ENCODE results near the gene CHSY1. TPM values are rescaled to one million over a fixed set of nuclear protein-coding genes. Genes with fewer than 3 reads are reported as not detected.

Gene CHSY1
- total RNA-seq, 1 donor from 2014 or later = 43.0 TPM

GRCh38 chr15:101203607-101204189, 48.1 kb downstream of the CHSY1 start:
- no peaks in the 10 kb centered on the region for H3K9me3 Mint-ChIP-seq
- peaks cover 10% of the 10 kb centered on the region for H3K36me3 Mint-ChIP-seq
- H3K27me3 Mint-ChIP-seq = no peaks in the 10 kb centered on the region
- H3K27ac Mint-ChIP-seq = no peak overlapping the region
- H3K4me1 Mint-ChIP-seq (ENCODE audit: unreplicated experiment) = peaks cover 61% of the 10 kb centered on the region
- TF ChIP-seq, protein P1, sequence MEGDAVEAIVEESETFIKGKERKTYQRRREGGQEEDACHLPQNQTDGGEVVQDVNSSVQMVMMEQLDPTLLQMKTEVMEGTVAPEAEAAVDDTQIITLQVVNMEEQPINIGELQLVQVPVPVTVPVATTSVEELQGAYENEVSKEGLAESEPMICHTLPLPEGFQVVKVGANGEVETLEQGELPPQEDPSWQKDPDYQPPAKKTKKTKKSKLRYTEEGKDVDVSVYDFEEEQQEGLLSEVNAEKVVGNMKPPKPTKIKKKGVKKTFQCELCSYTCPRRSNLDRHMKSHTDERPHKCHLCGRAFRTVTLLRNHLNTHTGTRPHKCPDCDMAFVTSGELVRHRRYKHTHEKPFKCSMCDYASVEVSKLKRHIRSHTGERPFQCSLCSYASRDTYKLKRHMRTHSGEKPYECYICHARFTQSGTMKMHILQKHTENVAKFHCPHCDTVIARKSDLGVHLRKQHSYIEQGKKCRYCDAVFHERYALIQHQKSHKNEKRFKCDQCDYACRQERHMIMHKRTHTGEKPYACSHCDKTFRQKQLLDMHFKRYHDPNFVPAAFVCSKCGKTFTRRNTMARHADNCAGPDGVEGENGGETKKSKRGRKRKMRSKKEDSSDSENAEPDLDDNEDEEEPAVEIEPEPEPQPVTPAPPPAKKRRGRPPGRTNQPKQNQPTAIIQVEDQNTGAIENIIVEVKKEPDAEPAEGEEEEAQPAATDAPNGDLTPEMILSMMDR (conservative IDR thresholded peaks at IDR 0.05) = no peak
- no peak for DNase-seq (ENCODE audit: extremely low spot score, unreplicated experiment)
- H3K4me3 Mint-ChIP-seq = no peak overlapping the region

DNA sequence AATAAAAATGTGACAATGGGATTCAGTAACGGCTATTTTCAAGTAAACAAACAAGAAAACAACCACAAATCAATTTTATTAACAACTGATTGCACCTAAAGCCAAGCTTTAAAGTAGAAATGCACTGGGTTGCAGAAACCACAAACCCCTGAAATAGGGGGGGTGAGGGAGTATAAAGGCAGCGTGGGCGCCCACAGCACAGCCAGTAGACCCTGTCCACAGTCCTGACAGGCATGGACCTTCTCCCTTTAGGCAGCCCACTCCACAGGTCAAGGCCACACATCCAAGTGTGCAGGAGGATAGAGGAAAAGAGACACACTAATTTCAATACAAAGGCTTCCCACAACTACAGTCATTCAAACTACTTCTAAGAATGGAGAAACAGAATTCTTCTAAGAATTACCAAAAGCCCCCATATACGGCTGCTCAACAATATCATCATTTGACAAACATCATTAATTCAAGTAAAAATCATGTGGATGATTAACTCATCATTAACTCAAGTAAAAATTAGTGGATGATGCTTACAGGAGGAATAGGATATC, 48.7 kb downstream of the CHSY1 start:
- Mint-ChIP-seq H3K4me3 (no peak overlapping the region), H3K4me1 (ENCODE audit: unreplicated experiment) (peaks cover 67% of the 10 kb centered on the region), H3K27ac (no peak overlapping the region)

DNA sequence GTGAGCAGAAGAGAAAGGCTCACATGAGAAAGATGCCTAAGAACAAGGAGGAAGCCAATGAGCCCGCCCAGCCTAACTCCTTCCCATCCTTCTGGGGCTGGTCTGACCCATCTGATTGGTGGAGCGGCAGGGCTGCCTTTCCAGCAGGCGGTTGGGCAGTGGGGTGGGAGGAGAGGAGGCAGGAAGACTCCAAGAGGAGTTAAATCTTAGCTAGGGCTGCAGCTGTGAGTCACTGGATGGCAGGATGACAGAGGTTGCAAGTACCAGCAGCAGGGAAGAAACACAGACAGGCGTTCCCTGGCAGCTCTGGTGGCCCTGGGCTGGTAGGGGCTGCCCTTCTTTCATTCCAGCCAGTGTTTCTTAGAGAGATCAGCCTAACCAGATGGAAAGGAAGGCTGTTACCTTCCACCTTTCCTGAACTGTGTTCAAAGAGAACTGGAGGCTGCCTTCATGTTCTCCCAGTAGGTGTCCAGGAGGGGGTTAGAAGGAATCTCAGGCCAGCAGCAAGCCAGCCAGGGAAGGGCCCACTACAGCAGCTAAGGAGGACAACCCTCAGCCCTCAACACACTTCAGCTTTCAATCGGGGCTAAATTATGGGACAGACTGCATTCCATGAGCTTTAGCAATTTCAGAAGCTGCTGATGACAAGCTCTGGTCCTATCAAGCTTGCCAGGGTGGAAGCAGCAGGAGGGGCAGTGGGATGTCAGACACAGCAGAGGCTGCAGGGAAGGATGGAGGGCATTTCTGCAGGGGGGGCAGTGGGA, 50.3 kb downstream of the CHSY1 start:
- TF ChIP-seq, protein P1 (conservative IDR thresholded peaks at IDR 0.05) = no peak
- Mint-ChIP-seq H3K27ac (no peak overlapping the region), H3K4me3 (no peak overlapping the region), H3K27me3 (no peaks in the 10 kb centered on the region), H3K4me1 (ENCODE audit: unreplicated experiment) (peaks cover 62% of the 10 kb centered on the region), H3K36me3 (peaks cover 6% of the 10 kb centered on the region), H3K9me3 (no peaks in the 10 kb centered on the region)
- no peak for DNase-seq (ENCODE audit: extremely low spot score, unreplicated experiment)

More for the DNA sequence above, 48.7 kb downstream of the CHSY1 start:
- no peaks in the 10 kb centered on the region for H3K9me3 Mint-ChIP-seq
- TF ChIP-seq, protein P1 (conservative IDR thresholded peaks at IDR 0.05) = no peak
- no peak for DNase-seq (ENCODE audit: extremely low spot score, unreplicated experiment)
- no peaks in the 10 kb centered on the region for H3K27me3 Mint-ChIP-seq
- peaks cover 10% of the 10 kb centered on the region for H3K36me3 Mint-ChIP-seq

DNA sequence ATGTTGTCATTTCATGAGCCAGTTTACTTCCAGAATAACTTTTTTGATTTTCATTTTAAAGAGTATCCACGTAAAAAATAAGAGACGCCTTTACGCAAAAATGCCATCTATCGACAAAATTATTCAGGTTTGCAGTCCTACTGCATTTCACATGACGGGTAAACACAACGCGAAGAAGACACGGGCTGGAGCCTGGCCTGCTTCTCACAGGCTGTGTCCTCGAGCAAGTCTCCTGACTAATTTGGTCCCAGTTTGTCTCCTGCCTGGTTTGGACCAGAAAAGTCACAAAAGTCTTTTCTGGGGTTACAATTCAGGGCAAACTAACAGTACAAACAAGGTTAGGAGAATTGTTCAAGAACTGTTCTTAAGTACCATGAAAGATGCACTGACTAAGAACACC, 51.7 kb downstream of the CHSY1 start:
- no peak overlapping the region for H3K27ac Mint-ChIP-seq
- no peak overlapping the region for H3K4me3 Mint-ChIP-seq
- H3K27me3 Mint-ChIP-seq = no peaks in the 10 kb centered on the region
- no peaks in the 10 kb centered on the region for H3K36me3 Mint-ChIP-seq
- H3K9me3 Mint-ChIP-seq = no peaks in the 10 kb centered on the region
- DNase-seq (ENCODE audit: extremely low spot score, unreplicated experiment) = no peak
- TF ChIP-seq, protein P1 (conservative IDR thresholded peaks at IDR 0.05) = no peak
- peaks cover 51% of the 10 kb centered on the region for H3K4me1 Mint-ChIP-seq (ENCODE audit: unreplicated experiment)

GRCh38 chr15:101198800-101199199, 53.0 kb downstream of the CHSY1 start:
- H3K36me3 Mint-ChIP-seq = no peaks in the 10 kb centered on the region
- H3K4me1 Mint-ChIP-seq (ENCODE audit: unreplicated experiment) = peaks cover 50% of the 10 kb centered on the region
- no peak for DNase-seq (ENCODE audit: extremely low spot score, unreplicated experiment)
- H3K9me3 Mint-ChIP-seq = no peaks in the 10 kb centered on the region
- no peak overlapping the region for H3K27ac Mint-ChIP-seq
- H3K4me3 Mint-ChIP-seq = no peak overlapping the region
- no peaks in the 10 kb centered on the region for H3K27me3 Mint-ChIP-seq
- TF ChIP-seq, protein P1 (conservative IDR thresholded peaks at IDR 0.05) = no peak
